Brain microvascular endothelial cell (primary cell): Measurements from ENCODE around the gene MYLK.

Source experiments
- DNase-seq: peaks from one replicate; pipeline ENCODE4 v3.0.0-alpha.2; 2020
- H3K27ac ChIP-seq: fragments of 250-450 bp; sonication (Bioruptor Pico); 2 replicates; pipeline ENCODE4 v1.5.1; 2020; ENCODE audit warnings: mild to moderate bottlenecking, moderate library complexity
- H3K27me3 ChIP-seq: fragments of 250-450 bp; sonication (Bioruptor Pico); replicated peaks from 2 replicates; pipeline ENCODE4 v1.5.1; 2020; ENCODE audit warnings: mild to moderate bottlenecking
- H3K36me3 ChIP-seq: fragments of 250-450 bp; sonication (Bioruptor Pico); replicated peaks from 2 replicates; pipeline ENCODE4 v1.5.1; 2020; ENCODE audit warnings: mild to moderate bottlenecking
- H3K4me3 ChIP-seq: 2 replicates; pipeline ENCODE4 v1.5.1; 2011; ENCODE audit warnings: low read depth, mild to moderate bottlenecking, control low read depth, low read length, moderate library complexity
- in situ Hi-C: cut with HindIII; loops from 2 replicates; pipeline ENCODE4 v1.10.0; 2017; ENCODE audit warnings: low sequenced_read_pairs, low pct_ligation_motif_present
- TF ChIP-seq, protein P1 (sequence below): IDR thresholded peaks from 2 replicates; pipeline ENCODE4 v1.5.1; 2011; ENCODE audit warnings: low read depth, mild to moderate bottlenecking, moderate library complexity, low read length, control low read depth, inconsistent platforms; ENCODE audit errors: missing control alignments

MYLK gene

DNA sequence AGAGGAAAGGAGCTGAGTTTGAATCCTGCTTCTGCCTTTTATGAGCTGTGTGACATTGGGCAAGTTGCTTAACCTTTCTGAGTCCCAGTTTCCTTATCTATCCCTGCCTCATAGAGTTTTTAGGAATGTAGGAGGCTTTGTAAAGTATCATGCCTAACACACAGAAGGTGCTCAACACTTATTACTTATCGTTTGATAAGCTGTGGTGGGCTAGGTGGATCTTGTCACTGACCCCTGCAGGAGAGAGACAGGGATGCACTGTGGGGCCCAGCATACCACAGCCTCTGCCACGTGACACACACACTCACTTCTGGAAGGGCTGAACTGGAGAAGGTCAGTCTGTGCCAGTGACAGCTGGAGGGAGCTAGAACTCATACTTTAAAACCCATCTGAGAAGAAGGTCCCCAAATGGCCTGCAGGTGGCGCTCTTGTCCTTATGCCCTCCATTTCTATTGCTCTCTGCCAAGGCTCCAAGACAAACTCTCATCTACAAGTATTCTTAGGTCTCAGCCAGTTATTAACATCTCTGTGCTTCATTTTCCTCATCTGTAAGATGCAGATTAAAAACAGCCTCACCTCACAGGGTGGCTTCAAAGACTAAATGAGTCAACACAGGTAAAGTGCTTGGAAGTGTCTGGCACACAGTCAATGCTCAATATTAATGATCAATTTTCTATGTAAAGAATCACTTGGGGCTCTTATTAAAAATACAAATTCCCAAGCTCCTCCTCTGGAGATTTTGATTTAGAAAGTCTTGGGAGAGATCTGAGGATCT, 241.8 kb downstream of the MYLK start:
- Histone ChIP-seq H3K4me3 (no peak overlapping the region), H3K27ac (no peak overlapping the region), H3K27me3 (no peaks in the 10 kb centered on the region), H3K36me3 (no peaks in the 10 kb centered on the region)
- TF ChIP-seq, protein P1, sequence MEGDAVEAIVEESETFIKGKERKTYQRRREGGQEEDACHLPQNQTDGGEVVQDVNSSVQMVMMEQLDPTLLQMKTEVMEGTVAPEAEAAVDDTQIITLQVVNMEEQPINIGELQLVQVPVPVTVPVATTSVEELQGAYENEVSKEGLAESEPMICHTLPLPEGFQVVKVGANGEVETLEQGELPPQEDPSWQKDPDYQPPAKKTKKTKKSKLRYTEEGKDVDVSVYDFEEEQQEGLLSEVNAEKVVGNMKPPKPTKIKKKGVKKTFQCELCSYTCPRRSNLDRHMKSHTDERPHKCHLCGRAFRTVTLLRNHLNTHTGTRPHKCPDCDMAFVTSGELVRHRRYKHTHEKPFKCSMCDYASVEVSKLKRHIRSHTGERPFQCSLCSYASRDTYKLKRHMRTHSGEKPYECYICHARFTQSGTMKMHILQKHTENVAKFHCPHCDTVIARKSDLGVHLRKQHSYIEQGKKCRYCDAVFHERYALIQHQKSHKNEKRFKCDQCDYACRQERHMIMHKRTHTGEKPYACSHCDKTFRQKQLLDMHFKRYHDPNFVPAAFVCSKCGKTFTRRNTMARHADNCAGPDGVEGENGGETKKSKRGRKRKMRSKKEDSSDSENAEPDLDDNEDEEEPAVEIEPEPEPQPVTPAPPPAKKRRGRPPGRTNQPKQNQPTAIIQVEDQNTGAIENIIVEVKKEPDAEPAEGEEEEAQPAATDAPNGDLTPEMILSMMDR = peak; percentile 96
- peak; percentile 96 for DNase-seq
- in situ Hi-C loops = loop anchor here (10.0 kb wide), 1 partner anchor 72 kb away; no protein-coding TSS in a partner anchor

DNA sequence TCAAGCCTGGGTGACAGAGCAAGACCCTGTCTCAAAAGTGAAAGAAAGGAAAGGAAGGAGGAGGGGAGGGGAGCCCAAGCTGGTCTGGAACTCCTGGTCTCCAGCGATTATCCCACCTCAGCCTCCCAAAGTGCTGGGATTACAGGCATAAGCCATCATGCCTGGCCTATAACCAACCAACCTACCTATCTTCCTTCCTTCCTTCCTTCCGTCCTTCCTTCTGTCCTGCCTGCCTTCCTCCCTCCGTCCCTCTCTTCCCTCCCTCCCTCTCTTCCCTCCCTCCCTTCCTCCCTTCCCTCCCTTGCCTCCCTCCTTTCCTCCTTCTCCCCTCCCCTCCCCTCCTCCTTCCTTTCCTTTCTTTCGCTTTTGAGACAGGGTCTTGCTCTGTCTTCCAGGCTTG, 242.6 kb downstream of the MYLK start:
- Histone ChIP-seq H3K4me3 (no peak overlapping the region), H3K36me3 (no peaks in the 10 kb centered on the region), H3K27me3 (no peaks in the 10 kb centered on the region), H3K27ac (no peak overlapping the region)
- in situ Hi-C loops = loop anchor here (10.0 kb wide), 1 partner anchor 73 kb away; no protein-coding TSS in a partner anchor
- no peak for DNase-seq
- TF ChIP-seq, protein P1 = no peak

DNA sequence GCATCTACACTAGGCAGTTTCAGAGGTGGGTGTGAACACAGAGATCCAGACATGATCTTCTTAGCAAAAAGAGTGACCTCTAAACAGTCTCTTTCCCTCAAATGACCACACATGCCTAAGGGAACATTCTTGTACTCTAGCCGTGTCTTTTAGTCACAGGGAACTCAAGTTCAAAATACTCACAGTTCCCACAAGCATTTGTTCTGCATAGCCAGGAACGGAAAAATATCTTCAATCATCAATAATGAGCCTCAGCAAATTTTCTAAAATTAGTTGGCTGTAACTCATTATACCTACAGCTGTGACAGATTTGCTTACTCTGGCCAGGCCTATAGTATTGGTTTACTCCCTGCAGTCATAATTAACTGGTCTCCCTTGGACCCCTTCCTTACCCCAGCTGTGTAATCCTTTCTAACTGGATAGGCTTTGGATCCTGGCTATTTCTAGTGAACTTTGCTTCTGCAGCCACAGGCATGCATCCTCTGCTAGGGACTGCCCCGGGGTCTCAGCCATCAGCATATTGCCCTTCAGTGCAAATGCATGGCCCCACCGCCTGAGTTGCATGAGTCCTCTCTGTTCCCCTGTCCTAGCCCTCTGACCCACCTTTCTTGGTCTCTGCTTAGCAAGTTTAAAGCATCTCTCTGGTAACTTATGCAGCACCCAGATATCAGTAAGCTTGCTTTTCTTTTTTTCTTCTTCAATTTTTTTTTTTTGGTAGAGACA, 243.2 kb downstream of the MYLK start:
- no peaks in the 10 kb centered on the region for H3K27me3 ChIP-seq
- H3K4me3 ChIP-seq = no peak overlapping the region
- in situ Hi-C loops = loop anchor here (10.0 kb wide), 1 partner anchor 74 kb away; no protein-coding TSS in a partner anchor
- no peak for DNase-seq
- no peak overlapping the region for H3K27ac ChIP-seq
- no peaks in the 10 kb centered on the region for H3K36me3 ChIP-seq
- TF ChIP-seq, protein P1 = no peak

DNA sequence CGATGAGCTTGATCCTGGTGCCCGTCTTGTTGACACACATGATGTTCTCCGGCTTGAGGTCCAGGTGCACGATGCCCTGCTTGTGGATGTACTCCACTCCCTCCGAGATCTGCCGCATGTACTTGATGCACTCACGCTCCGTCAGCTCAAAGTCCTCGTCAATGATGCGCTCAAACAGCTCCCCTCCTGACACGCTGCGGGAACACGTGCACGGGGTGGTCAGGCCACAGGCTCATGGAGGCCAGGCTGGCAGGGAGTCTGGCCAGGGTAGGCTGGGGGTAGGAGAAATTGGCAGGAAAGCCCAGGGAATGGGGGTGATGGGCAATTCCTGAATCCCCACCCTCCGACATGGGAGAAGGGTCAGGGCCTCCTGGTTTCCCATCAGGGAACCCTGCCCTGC, 243.8 kb downstream of the MYLK start:
- Histone ChIP-seq H3K27me3 (no peaks in the 10 kb centered on the region), H3K36me3 (no peaks in the 10 kb centered on the region), H3K4me3 (no peak overlapping the region), H3K27ac (no peak overlapping the region)
- TF ChIP-seq, protein P1 = no peak
- in situ Hi-C loops = loop anchor here (10.0 kb wide), 1 partner anchor 74 kb away; no protein-coding TSS in a partner anchor
- no peak for DNase-seq

DNA sequence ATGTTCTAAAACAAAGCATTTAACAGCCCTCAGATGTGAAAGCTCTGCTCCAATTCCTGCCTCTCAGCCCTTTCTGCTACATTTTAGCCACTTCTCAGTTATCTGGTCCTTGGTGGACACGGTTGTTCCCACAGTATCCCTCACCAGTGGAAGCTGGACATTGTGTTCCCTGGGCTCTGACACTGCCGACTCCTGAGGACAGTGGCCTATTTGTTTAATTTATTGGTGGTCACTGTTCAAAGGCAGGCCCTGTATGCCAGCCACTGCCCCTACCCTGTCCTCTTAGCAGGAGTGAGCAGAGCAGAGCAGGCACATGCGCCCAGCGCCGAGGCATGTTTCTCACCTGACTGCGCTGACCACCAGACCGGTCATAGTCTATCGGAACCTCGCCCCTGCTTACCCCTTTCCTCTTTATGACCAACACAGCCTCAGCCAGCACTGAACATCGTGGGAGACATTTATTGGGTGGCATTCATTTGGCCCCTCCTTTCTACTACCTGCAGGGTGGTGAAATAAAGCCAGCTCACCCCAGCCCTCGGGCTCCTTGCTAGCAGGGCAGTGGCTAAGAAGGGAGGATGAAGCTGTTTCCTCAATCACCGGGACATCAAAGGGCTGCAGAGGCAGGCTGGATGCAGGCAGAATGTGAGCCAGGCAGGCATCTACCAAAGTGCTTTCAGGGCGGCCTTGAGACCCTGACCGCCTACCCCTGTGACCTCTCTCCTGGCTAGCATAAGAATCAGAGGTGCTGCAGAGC, 245.0 kb downstream of the MYLK start:
- Histone ChIP-seq H3K4me3 (no peak overlapping the region), H3K27ac (no peak overlapping the region), H3K27me3 (no peaks in the 10 kb centered on the region), H3K36me3 (no peaks in the 10 kb centered on the region)
- TF ChIP-seq, protein P1 = no peak
- no peak for DNase-seq
- in situ Hi-C loops = no loop called here
